Colonic mucosa (tissue), 4 donors: Measurements from ENCODE around the gene F2R. TPM values are rescaled to one million over a fixed set of nuclear protein-coding genes. Genes with fewer than 3 reads are reported as not detected.

Experiments used
- DNase-seq: peaks from one replicate; pipeline ENCODE4 v3.0.0-alpha.2; 2020
- H3K27ac ChIP-seq: fragments of 200-600 bp; one replicate; pipeline ENCODE4 v1.8.0; 2021
- H3K27me3 ChIP-seq: fragments of 200-600 bp; one replicate; pipeline ENCODE4 v1.8.0; 2021
- H3K36me3 ChIP-seq: fragments of 200-600 bp; one replicate; pipeline ENCODE4 v1.8.0; 2021
- H3K4me1 ChIP-seq: fragments of 200-600 bp; one replicate; pipeline ENCODE4 v1.8.0; 2021; ENCODE audit warnings: mild to moderate bottlenecking
- H3K4me3 ChIP-seq: fragments of 200-600 bp; one replicate; pipeline ENCODE4 v1.8.0; 2021
- H3K9ac ChIP-seq, 2 donors: one replicate each; pipeline ENCODE4 v1.7.0; 2013; ENCODE audit warnings: control low read depth in 2 of 2, low read depth in 2 of 2, low read length in 2 of 2
- H3K9me3 ChIP-seq: fragments of 200-600 bp; one replicate; pipeline ENCODE4 v1.8.0; 2021
- intact Hi-C: fragments of 100-400 bp; cut with DNase I; formaldehyde crosslinking; loops from one replicate; pipeline ENCODE4 v1.14.1; 2022
- total RNA-seq, 2 donors: library from RNA; stranded (reverse); fragmentation: NEBNext Ultra II Directional in 1 of 2; extraction: Animal tissue kit (Norgen Biotek cat#: 25700) in 1 of 2; gene quantifications; one replicate each; pipeline ENCODE4 v1.2.1, GENCODE V29; 2021
- TF ChIP-seq, protein P1 (sequence below): fragments of 200-600 bp; IDR thresholded peaks from one replicate; pipeline ENCODE4 v1.8.0; 2022; ENCODE audit warnings: antibody characterized with exemption, mild to moderate bottlenecking
- donor health status: healthy.
- donor health status: DM: no; HTN: no; CAD: no.
- donor health status: DM: no; HTN: no; CAD: no.

Gene F2R
- total RNA-seq, 2 donors from 2014 or later = 3.6 to 8.1 TPM

- H3K27me3 ChIP-seq = no peaks in the 10 kb centered on the region
- H3K9ac ChIP-seq = no peak overlapping the region
- no peak overlapping the region for H3K27ac ChIP-seq
- DNase-seq = no peak
- TF ChIP-seq, protein P1, sequence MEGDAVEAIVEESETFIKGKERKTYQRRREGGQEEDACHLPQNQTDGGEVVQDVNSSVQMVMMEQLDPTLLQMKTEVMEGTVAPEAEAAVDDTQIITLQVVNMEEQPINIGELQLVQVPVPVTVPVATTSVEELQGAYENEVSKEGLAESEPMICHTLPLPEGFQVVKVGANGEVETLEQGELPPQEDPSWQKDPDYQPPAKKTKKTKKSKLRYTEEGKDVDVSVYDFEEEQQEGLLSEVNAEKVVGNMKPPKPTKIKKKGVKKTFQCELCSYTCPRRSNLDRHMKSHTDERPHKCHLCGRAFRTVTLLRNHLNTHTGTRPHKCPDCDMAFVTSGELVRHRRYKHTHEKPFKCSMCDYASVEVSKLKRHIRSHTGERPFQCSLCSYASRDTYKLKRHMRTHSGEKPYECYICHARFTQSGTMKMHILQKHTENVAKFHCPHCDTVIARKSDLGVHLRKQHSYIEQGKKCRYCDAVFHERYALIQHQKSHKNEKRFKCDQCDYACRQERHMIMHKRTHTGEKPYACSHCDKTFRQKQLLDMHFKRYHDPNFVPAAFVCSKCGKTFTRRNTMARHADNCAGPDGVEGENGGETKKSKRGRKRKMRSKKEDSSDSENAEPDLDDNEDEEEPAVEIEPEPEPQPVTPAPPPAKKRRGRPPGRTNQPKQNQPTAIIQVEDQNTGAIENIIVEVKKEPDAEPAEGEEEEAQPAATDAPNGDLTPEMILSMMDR = no peak
- H3K4me1 ChIP-seq = no peaks in the 10 kb centered on the region
- no peak overlapping the region for H3K4me3 ChIP-seq
- H3K9me3 ChIP-seq = no peaks in the 10 kb centered on the region
- H3K36me3 ChIP-seq = no peaks in the 10 kb centered on the region
- intact Hi-C loops = no loop called here
These were observed 65.8 kb downstream of the F2R start for GRCh38 chr5:76781775-76782174.

GRCh38 chr5:76782444-76782843, 66.5 kb downstream of the F2R start:
- no peaks in the 10 kb centered on the region for H3K36me3 ChIP-seq
- no peak overlapping the region for H3K27ac ChIP-seq
- no peak overlapping the region for H3K9ac ChIP-seq
- H3K4me1 ChIP-seq = no peaks in the 10 kb centered on the region
- DNase-seq = no peak
- no peaks in the 10 kb centered on the region for H3K27me3 ChIP-seq
- intact Hi-C loops = no loop called here
- no peaks in the 10 kb centered on the region for H3K9me3 ChIP-seq
- no peak overlapping the region for H3K4me3 ChIP-seq
- TF ChIP-seq, protein P1 = no peak

Other genes starting within 250 kb of the F2R start
- 1 to 10 TPM in 1 of 2 donors, under 1 TPM in 1; 0.10 to 1.4 TPM for gene F2RL2, start 92.7 kb upstream of the F2R start, total RNA-seq
- gene F2RL1, start 102.9 kb downstream of the F2R start, total RNA-seq = 100 to 1,000 TPM in 1 of 2 donors, 10 to 100 TPM in 1; 87.0 to 139 TPM
- gene S100Z, start 133.9 kb downstream of the F2R start, total RNA-seq = not detected
- gene CRHBP, start 236.9 kb downstream of the F2R start, total RNA-seq = under 1 TPM; 0.40 to 0.61 TPM